GM19043 (cell line): Measurements from ENCODE around the gene TFDP1.
A peak's percentile ranks its signal among the peaks of the same experiment; 100 is the strongest.

Experiments used
- ATAC-seq: cut with Tn5 transposase; IDR thresholded peaks from one replicate; pipeline ENCODE4 v1.9.1; 2021; ENCODE audit warnings: low read depth; ENCODE audit not compliant: unreplicated experiment

TFDP1 gene

GRCh38 chr13:113584205-113584869 is at the start of gene TFDP1:
Gene TFDP1, plus strand, starts transcription at chr13:113584753. Its CDS starts 1,085 bp downstream, at chr13:113585838.
- ATAC-seq: peak; percentile 75

GRCh38 chr13:113535381-113535781 is 49.2 kb upstream of the TFDP1 start:
- no peak for ATAC-seq

- ATAC-seq: no peak
Measured at GRCh38 chr13:113536461-113537110, 48.0 kb upstream of the TFDP1 start.

GRCh38 chr13:113537205-113537604 is 47.3 kb upstream of the TFDP1 start:
- ATAC-seq: no peak

- no peak for ATAC-seq
Measured at GRCh38 chr13:113537909-113538688, 46.5 kb upstream of the TFDP1 start.

GRCh38 chr13:113538689-113539058 is 45.9 kb upstream of the TFDP1 start:
- no peak for ATAC-seq

- ATAC-seq: no peak
Measured at GRCh38 chr13:113539176-113539575, 45.4 kb upstream of the TFDP1 start.

GRCh38 chr13:113539822-113540221 is 44.7 kb upstream of the TFDP1 start:
- ATAC-seq: no peak

GRCh38 chr13:113540523-113540922 is 44.0 kb upstream of the TFDP1 start:
- no peak for ATAC-seq

- ATAC-seq: no peak
Measured at GRCh38 chr13:113542751-113543424, 41.7 kb upstream of the TFDP1 start.

GRCh38 chr13:113544071-113544891 is 40.3 kb upstream of the TFDP1 start:
- no peak for ATAC-seq

GRCh38 chr13:113544896-113545295 is 39.7 kb upstream of the TFDP1 start:
- no peak for ATAC-seq

GRCh38 chr13:113545455-113545930 is 39.1 kb upstream of the TFDP1 start:
- ATAC-seq: no peak

GRCh38 chr13:113545931-113546516 is 38.5 kb upstream of the TFDP1 start:
- ATAC-seq: no peak

GRCh38 chr13:113546571-113547237 is 37.8 kb upstream of the TFDP1 start:
- no peak for ATAC-seq

- no peak for ATAC-seq
Measured at GRCh38 chr13:113547238-113547971, 37.1 kb upstream of the TFDP1 start.

- ATAC-seq: no peak
Measured at GRCh38 chr13:113548171-113548641, 36.3 kb upstream of the TFDP1 start.
